SK-N-SH (cell line): ENCODE measurements around the gene SIPA1.

Experiments
- CHD2 ChIP-seq: fragments of 150-350 bp; IDR thresholded peaks from 2 replicates; pipeline ENCODE4 v1.6.1; 2018; ENCODE audit warnings: low read length; ENCODE audit not compliant: partially characterized antibody
- ELF1 ChIP-seq: IDR thresholded peaks from 2 replicates; pipeline ENCODE4 v1.4.0; 2012
- EZH2phosphoT487 ChIP-seq: fragments of 200-600 bp; sonication (generic); IDR thresholded peaks from 2 replicates; pipeline ENCODE4 v1.6.1; 2017; ENCODE audit warnings: low read depth, mixed run types, mild to moderate bottlenecking, antibody characterized with exemption, moderate library complexity, borderline replicate concordance
- FOSL2 ChIP-seq: IDR thresholded peaks from 2 replicates; pipeline ENCODE4 v1.4.0; 2012; ENCODE audit warnings: low read depth, mild to moderate bottlenecking, moderate library complexity, borderline replicate concordance
- FOXJ3 ChIP-seq: sonication (generic); formaldehyde crosslinking; IDR thresholded peaks from 2 replicates; pipeline ENCODE4 v1.5.1; 2020; ENCODE audit warnings: mild to moderate bottlenecking, missing genetic modification reagents
- GABPA ChIP-seq: IDR thresholded peaks from 2 replicates; pipeline ENCODE4 v1.4.0; 2012; ENCODE audit warnings: low read depth, mild to moderate bottlenecking
- POLR2AphosphoS5 ChIP-seq: IDR thresholded peaks from 2 replicates; pipeline ENCODE4 v1.6.1; 2012; ENCODE audit warnings: low read depth, low read length
- RAD21 ChIP-seq: IDR thresholded peaks from 2 replicates; pipeline ENCODE4 v1.6.1; 2012; ENCODE audit warnings: mild to moderate bottlenecking, low read length
- RCOR1 ChIP-seq: fragments of 150-350 bp; IDR thresholded peaks from 2 replicates; pipeline ENCODE4 v1.6.1; 2017; ENCODE audit warnings: antibody characterized with exemption, low read length
- SIN3A ChIP-seq: IDR thresholded peaks from 2 replicates; pipeline ENCODE4 v1.6.1; 2012; ENCODE audit warnings: low read depth, mild to moderate bottlenecking, low read length, moderate library complexity, borderline replicate concordance
- TAF1 ChIP-seq: IDR thresholded peaks from 2 replicates; pipeline ENCODE4 v1.6.1; 2012; ENCODE audit warnings: low read depth, mild to moderate bottlenecking, low read length, moderate library complexity, borderline replicate concordance
- YY1 ChIP-seq: IDR thresholded peaks from 2 replicates; pipeline ENCODE4 v1.4.0; 2012; ENCODE audit warnings: low read depth, mild to moderate bottlenecking
- TF ChIP-seq, protein P1 (sequence below): fragments of 200-600 bp; sonication (generic); IDR thresholded peaks from 2 replicates; pipeline ENCODE4 v1.6.1; 2017; ENCODE audit warnings: antibody characterized with exemption, mild to moderate bottlenecking, moderate library complexity
- TF ChIP-seq, protein P2 (sequence below): IDR thresholded peaks from 2 replicates; pipeline ENCODE4 v1.6.1; 2012; ENCODE audit warnings: mild to moderate bottlenecking, low read depth, low read length, moderate library complexity

GRCh38 chr11:65588199-65589054 is 49.5 kb upstream of the SIPA1 start:
- no peak for TF ChIP-seq EZH2phosphoT487
- TF ChIP-seq RCOR1: no peak
- TF ChIP-seq, protein P1, sequence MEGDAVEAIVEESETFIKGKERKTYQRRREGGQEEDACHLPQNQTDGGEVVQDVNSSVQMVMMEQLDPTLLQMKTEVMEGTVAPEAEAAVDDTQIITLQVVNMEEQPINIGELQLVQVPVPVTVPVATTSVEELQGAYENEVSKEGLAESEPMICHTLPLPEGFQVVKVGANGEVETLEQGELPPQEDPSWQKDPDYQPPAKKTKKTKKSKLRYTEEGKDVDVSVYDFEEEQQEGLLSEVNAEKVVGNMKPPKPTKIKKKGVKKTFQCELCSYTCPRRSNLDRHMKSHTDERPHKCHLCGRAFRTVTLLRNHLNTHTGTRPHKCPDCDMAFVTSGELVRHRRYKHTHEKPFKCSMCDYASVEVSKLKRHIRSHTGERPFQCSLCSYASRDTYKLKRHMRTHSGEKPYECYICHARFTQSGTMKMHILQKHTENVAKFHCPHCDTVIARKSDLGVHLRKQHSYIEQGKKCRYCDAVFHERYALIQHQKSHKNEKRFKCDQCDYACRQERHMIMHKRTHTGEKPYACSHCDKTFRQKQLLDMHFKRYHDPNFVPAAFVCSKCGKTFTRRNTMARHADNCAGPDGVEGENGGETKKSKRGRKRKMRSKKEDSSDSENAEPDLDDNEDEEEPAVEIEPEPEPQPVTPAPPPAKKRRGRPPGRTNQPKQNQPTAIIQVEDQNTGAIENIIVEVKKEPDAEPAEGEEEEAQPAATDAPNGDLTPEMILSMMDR: peak; percentile 58
- TF ChIP-seq, protein P2, sequence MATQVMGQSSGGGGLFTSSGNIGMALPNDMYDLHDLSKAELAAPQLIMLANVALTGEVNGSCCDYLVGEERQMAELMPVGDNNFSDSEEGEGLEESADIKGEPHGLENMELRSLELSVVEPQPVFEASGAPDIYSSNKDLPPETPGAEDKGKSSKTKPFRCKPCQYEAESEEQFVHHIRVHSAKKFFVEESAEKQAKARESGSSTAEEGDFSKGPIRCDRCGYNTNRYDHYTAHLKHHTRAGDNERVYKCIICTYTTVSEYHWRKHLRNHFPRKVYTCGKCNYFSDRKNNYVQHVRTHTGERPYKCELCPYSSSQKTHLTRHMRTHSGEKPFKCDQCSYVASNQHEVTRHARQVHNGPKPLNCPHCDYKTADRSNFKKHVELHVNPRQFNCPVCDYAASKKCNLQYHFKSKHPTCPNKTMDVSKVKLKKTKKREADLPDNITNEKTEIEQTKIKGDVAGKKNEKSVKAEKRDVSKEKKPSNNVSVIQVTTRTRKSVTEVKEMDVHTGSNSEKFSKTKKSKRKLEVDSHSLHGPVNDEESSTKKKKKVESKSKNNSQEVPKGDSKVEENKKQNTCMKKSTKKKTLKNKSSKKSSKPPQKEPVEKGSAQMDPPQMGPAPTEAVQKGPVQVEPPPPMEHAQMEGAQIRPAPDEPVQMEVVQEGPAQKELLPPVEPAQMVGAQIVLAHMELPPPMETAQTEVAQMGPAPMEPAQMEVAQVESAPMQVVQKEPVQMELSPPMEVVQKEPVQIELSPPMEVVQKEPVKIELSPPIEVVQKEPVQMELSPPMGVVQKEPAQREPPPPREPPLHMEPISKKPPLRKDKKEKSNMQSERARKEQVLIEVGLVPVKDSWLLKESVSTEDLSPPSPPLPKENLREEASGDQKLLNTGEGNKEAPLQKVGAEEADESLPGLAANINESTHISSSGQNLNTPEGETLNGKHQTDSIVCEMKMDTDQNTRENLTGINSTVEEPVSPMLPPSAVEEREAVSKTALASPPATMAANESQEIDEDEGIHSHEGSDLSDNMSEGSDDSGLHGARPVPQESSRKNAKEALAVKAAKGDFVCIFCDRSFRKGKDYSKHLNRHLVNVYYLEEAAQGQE: no peak
- no peak for TF ChIP-seq SIN3A
- TF ChIP-seq TAF1: no peak
- no peak for TF ChIP-seq ELF1
- peak; percentile 60 for TF ChIP-seq RAD21
- no peak for TF ChIP-seq GABPA
- TF ChIP-seq FOSL2: no peak
- TF ChIP-seq CHD2: no peak
- TF ChIP-seq FOXJ3 (CRISPR knock-in tag): no peak
- no peak for TF ChIP-seq POLR2AphosphoS5
- TF ChIP-seq YY1: no peak
